PC-3 (cell line): Measurements from ENCODE around the gene LRRC28. TPM values are rescaled to one million over a fixed set of nuclear protein-coding genes. Genes with fewer than 3 reads are reported as not detected.

Experiments used
- ATAC-seq: fragments of 200-7000 bp; cut with Tn5 transposase; 2 replicates; pipeline ENCODE4 v1.9.1; 2020; ENCODE audit warnings: mild to moderate bottlenecking, moderate library complexity
- BruUV-seq: library from RNA; stranded (reverse); fragments of 400-500 nt; replicated peaks from 2 replicates; lab custom pipeline; 2021; lab: Mats Ljungman, UMichigan
- CTCF ChIA-PET: fragments of 300-600 bp; sonication (Branson Sonifier 250); formaldehyde crosslinking; loops from one replicate; lab custom pipeline; 2022; ENCODE audit warnings: antibody characterized with exemption; lab: Charles Lee
- POLR2A ChIA-PET: fragments of 300-600 bp; sonication (Branson Sonifier 250); formaldehyde crosslinking; loops from one replicate; lab custom pipeline; 2022; ENCODE audit warnings: antibody characterized with exemption; ENCODE audit not compliant: unreplicated experiment; lab: Charles Lee
- DNase-seq: peaks from one replicate; pipeline ENCODE4 v3.0.0-alpha.2; 2015
- H2AFZ ChIP-seq: fragments of 300-600 bp; sonication (generic); 2 replicates; pipeline ENCODE4 v1.6.0; 2016; ENCODE audit warnings: antibody characterized with exemption, low read length
- H3F3A ChIP-seq: fragments of 300-600 bp; sonication (generic); one replicate; pipeline ENCODE4 v1.6.0; 2017; ENCODE audit warnings: antibody characterized with exemption, low read length, control low read depth, mild to moderate bottlenecking; ENCODE audit not compliant: unreplicated experiment
- H3K27ac ChIP-seq: fragments of 300-600 bp; sonication (generic); 2 replicates; pipeline ENCODE4 v1.5.1; 2016; ENCODE audit warnings: mild to moderate bottlenecking, low read length
- H3K27me3 ChIP-seq: fragments of 300-600 bp; sonication (generic); 2 replicates; pipeline ENCODE4 v1.6.1; 2016; ENCODE audit warnings: low read length, mixed read lengths
- H3K36me3 ChIP-seq: fragments of 300-600 bp; sonication (generic); 2 replicates; pipeline ENCODE4 v1.6.1; 2016; ENCODE audit warnings: low read depth, mixed run types, low read length, mixed read lengths
- H3K4me1 ChIP-seq: fragments of 300-600 bp; sonication (generic); 2 replicates; pipeline ENCODE4 v1.5.1; 2016; ENCODE audit warnings: low read length; ENCODE audit not compliant: insufficient read depth
- H3K4me2 ChIP-seq: fragments of 300-600 bp; sonication (generic); 2 replicates; pipeline ENCODE4 v1.6.0; 2016; ENCODE audit warnings: low read length
- H3K4me3 ChIP-seq: fragments of 300-600 bp; sonication (generic); 2 replicates; pipeline ENCODE4 v1.5.1; 2016; ENCODE audit warnings: mild to moderate bottlenecking, low read length, mixed read lengths
- H3K79me2 ChIP-seq: fragments of 300-600 bp; sonication (generic); 2 replicates; pipeline ENCODE4 v1.6.1; 2017; ENCODE audit warnings: low read length, mixed read lengths
- H3K9ac ChIP-seq: fragments of 300-600 bp; sonication (generic); 2 replicates; pipeline ENCODE4 v1.6.0; 2016; ENCODE audit warnings: mild to moderate bottlenecking, low read length
- H3K9me2 ChIP-seq: fragments of 300-600 bp; sonication (generic); replicated peaks from 2 replicates; pipeline ENCODE4 v1.6.1; 2016; ENCODE audit warnings: mixed run types, low read length, mixed read lengths
- H3K9me3 ChIP-seq: fragments of 300-600 bp; sonication (generic); 2 replicates; pipeline ENCODE4 v1.6.1; 2016; ENCODE audit warnings: low read length, mixed read lengths
- H4K20me1 ChIP-seq: fragments of 300-600 bp; sonication (generic); 2 replicates; pipeline ENCODE4 v1.6.1; 2016; ENCODE audit warnings: low read length, mixed read lengths
- CTCF ChIP-seq: fragments of 300-600 bp; sonication (generic); conservative IDR thresholded peaks from 2 replicates; pipeline ENCODE4 v1.5.1; 2017; ENCODE audit warnings: antibody characterized with exemption, low read depth, mild to moderate bottlenecking, low read length
- EZH2 ChIP-seq: fragments of 300-600 bp; sonication (generic); IDR thresholded peaks from one replicate; pipeline ENCODE4 v1.6.1; 2017; ENCODE audit warnings: antibody characterized with exemption, mild to moderate bottlenecking, low read length; ENCODE audit not compliant: unreplicated experiment
- EZH2phosphoT487 ChIP-seq: fragments of 300-600 bp; sonication (generic); IDR thresholded peaks from 2 replicates; pipeline ENCODE4 v1.6.1; 2018; ENCODE audit warnings: mild to moderate bottlenecking, antibody characterized with exemption, low read length, borderline replicate concordance
- intact Hi-C: fragments of 100-400 bp; cut with micrococcal nuclease; formaldehyde crosslinking; loops from 2 replicates; pipeline ENCODE4 v1.9.0; 2023
- total RNA-seq: library from RNA; depleted of rRNA; stranded (reverse); fragments of >200 nt; gene quantifications from 2 replicates; pipeline ENCODE4 v1.2.3, GENCODE V29; 2014

LRRC28 gene
- total RNA-seq, 1 experiment from 2014 or later = 10.6 TPM

GRCh38 chr15:99431661-99432091 lies 180.4 kb downstream of the LRRC28 start:
- H3F3A ChIP-seq = no peaks in the 10 kb centered on the region
- H3K4me3 ChIP-seq = no peak overlapping the region
- H4K20me1 ChIP-seq = no peaks in the 10 kb centered on the region
- H3K4me2 ChIP-seq = no peak overlapping the region
- no peaks in the 10 kb centered on the region for H3K27me3 ChIP-seq
- H3K9ac ChIP-seq = no peak overlapping the region
- CTCF ChIA-PET = no interaction called here
- H3K27ac ChIP-seq = no peak overlapping the region
- no TSS peak for BruUV-seq
- peaks cover 26% of the 10 kb centered on the region for H3K4me1 ChIP-seq
- ATAC-seq = no peak
- H2AFZ ChIP-seq = no peak overlapping the region
- H3K9me2 ChIP-seq = no peaks in the 10 kb centered on the region
- no peak for DNase-seq
- no peak for TF ChIP-seq EZH2
- no peak for TF ChIP-seq EZH2phosphoT487
- no peak for TF ChIP-seq CTCF
- intact Hi-C loops = no loop called here
- H3K36me3 ChIP-seq = no peaks in the 10 kb centered on the region
- no peaks in the 10 kb centered on the region for H3K9me3 ChIP-seq
- no peaks in the 10 kb centered on the region for H3K79me2 ChIP-seq
- POLR2A ChIA-PET = no interaction called here

- Histone ChIP-seq H4K20me1 (no peaks in the 10 kb centered on the region), H3K27ac (0 out of 2 replicates have a peak overlapping the region, but pooled peaks have one; percentile 12), H3K36me3 (no peaks in the 10 kb centered on the region), H3K27me3 (no peaks in the 10 kb centered on the region), H3K4me3 (no peak overlapping the region), H3K4me2 (no peak overlapping the region), H3K9me3 (no peaks in the 10 kb centered on the region), H2AFZ (no peak overlapping the region), H3K9ac (no peak overlapping the region), H3K79me2 (no peaks in the 10 kb centered on the region), H3K4me1 (peaks cover 26% of the 10 kb centered on the region), H3F3A (no peaks in the 10 kb centered on the region), H3K9me2 (no peaks in the 10 kb centered on the region)
- DNase-seq (no peak), ATAC-seq (no peak)
- BruUV-seq = no TSS peak
- POLR2A ChIA-PET = no interaction called here
- CTCF ChIA-PET = no interaction called here
- TF ChIP-seq CTCF (no peak), EZH2phosphoT487 (no peak), EZH2 (no peak)
- intact Hi-C loops = no loop called here
These were observed 181.2 kb downstream of the LRRC28 start for GRCh38 chr15:99432271-99433025.

- DNase-seq (peak; percentile 11), ATAC-seq (no peak)
- no peaks in the 10 kb centered on the region for H3K27me3 ChIP-seq
- H3F3A ChIP-seq = no peaks in the 10 kb centered on the region
- no peak overlapping the region for H3K4me2 ChIP-seq
- H3K9me2 ChIP-seq = no peaks in the 10 kb centered on the region
- no peaks in the 10 kb centered on the region for H3K9me3 ChIP-seq
- H3K79me2 ChIP-seq = no peaks in the 10 kb centered on the region
- peaks cover 26% of the 10 kb centered on the region for H3K4me1 ChIP-seq
- BruUV-seq = no TSS peak
- 0 out of 2 replicates have a peak overlapping the region, but pooled peaks have one; percentile 12 for H3K27ac ChIP-seq
- TF ChIP-seq CTCF (no peak), EZH2 (no peak), EZH2phosphoT487 (no peak)
- no peaks in the 10 kb centered on the region for H4K20me1 ChIP-seq
- H2AFZ ChIP-seq = no peak overlapping the region
- ChIA-PET CTCF (no interaction called here), POLR2A (no interaction called here)
- intact Hi-C loops = no loop called here
- no peak overlapping the region for H3K9ac ChIP-seq
- H3K36me3 ChIP-seq = no peaks in the 10 kb centered on the region
- H3K4me3 ChIP-seq = no peak overlapping the region
These were observed 181.9 kb downstream of the LRRC28 start for GRCh38 chr15:99433026-99433756.
